Activated CD4-positive, alpha-beta T cell treated with anti-CD3 and anti-CD28 coated beads for 24 hours (primary cell): ENCODE results near the gene CTNNBL1.
"Not testable (repeated sequence)": the region's sequence is repeated elsewhere in the genome, so short reads cannot be mapped to it uniquely, and the experiment has no call there.

Experiments
- DNase-seq, 2 donors: peaks; one replicate each; pipeline ENCODE4 v3.0.0-alpha.2; 2020; ENCODE audit warnings: low read depth in 2 of 2

The CTNNBL1 gene

DNA sequence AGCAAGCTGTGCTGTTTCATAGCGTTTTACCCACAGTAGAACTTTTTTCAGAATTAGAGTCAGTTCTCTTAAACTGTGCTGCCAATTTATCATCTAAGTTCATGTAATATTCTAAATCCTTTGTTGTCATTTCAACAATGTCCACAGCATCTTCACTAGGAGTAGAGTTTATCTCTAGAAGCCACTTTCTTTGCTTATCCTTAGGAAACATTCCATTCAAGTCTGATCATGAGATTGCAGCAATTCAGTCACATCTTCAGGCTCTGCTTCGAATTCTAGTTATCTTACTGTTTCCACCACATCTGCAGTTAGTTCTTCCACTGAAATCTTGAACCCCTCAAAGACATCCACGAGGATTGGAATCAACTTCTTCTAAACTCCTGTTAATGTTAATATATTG, 12.5 kb downstream of the CTNNBL1 start:
- no peak for DNase-seq

DNA sequence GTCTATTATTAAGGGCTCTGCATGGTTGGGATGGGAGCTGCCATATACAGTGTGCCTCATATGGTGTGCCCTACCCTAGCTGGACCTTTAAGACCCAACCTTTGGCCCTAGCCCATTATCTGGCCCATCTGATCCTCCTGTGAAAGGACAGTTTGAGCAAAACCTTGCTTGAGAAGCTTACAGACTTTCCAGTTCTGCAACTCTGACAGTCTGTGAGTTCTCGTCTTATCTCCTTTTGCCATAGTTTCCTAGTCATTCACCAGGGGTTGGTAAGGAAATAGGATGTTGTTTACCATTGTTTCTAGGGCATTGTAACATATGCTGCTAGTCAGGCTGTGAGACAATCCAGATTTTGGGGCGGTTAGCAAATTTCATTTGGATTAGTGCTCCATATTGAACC, 17.2 kb downstream of the CTNNBL1 start:
- DNase-seq = no peak

DNA sequence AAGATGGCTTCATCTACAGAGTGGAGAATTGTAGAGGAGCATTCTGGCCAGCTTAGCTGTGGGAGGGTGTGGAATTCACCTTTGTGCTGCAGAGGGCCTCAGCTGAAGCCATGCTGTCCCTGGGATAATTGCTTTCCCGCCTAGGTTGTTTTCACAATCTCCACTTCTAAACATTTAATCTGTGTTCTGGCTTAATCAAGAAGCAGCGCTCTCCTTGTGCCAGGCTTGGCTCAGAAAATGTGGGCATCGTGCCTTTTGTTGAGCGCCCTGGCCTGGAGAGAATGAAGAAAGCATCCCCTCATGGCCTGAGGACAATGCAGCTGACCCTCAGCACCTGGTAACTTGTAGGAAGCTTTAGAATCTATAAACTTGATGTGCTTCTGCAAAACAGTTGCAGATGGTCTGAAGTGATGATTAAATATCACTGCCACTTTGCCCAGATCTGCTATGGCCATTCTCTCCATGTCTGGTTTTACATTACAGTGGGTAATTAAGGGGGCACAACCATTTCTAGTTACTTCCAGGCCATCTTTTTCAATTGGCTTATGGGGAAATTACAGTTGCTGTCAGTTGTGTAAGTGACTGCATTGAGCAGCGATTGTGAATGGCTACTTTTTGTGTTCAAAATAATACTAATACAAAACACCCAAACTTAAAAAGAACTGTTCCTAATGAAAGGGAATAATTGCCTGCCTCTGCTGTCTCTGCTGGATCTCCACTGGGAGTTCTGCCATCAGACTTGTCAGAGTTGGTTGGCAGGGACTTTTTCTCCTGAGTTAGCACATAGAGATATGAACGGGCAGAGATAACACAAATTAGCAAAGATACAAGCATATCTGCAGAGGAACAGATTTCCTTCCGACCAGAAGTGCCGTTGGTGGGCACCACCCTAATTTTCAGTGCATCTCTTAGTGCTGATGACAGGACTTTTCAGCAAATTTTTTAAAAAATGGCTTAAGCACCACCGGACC, 18.4 kb downstream of the CTNNBL1 start:
- DNase-seq = no peak

DNA sequence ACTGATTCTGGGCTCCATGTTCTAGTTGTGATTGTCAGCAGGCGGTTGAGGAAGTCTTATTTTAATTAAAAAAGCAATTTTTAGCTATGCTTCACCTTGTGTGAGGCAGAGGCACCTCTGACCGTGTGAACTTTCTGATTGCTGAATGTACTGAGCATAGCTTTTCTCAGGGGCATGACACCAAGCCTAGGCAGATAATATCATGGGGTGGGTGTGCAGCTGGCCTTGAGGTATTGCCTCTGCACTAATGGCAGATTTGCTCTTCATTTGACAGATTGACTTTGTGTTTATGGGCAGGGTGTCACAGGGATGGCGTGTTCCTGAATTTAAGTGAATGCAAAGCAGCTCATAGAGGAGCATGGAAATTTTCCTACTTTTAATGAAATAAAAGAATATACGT, 19.6 kb downstream of the CTNNBL1 start:
- no peak for DNase-seq

DNA sequence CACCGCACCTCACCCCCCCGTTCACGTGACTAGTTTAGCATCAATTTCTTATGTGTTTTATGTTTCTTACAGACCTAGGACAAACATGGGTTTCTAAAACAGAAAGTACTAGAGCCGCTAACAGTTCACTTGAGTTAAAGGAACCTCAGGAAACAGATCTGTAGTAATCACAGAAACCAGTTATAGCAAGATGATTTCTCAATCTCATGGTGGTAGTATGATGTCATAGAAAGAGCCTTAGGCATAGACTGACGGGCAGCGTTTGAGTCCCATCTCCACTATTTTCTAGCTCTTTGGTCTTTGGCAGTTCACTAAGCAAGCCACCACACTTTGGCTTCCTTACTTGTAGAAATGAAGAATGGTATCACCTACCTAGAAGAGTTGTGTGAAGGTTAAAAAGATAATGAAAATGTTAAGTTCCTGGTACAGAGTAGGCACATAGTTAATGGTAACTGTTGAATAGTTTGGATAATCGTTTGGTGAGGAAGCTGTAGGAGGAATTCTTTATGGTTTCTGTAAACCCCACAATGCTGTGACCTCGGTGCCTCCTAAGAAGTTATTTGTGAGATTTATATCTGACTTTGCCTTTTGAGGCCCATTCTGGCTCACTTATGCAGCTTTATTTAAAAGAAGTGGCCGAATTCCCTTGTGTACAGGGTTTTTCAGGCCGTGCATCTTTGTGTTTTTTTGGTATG, 21.3 kb downstream of the CTNNBL1 start:
- DNase-seq = no peak

DNA sequence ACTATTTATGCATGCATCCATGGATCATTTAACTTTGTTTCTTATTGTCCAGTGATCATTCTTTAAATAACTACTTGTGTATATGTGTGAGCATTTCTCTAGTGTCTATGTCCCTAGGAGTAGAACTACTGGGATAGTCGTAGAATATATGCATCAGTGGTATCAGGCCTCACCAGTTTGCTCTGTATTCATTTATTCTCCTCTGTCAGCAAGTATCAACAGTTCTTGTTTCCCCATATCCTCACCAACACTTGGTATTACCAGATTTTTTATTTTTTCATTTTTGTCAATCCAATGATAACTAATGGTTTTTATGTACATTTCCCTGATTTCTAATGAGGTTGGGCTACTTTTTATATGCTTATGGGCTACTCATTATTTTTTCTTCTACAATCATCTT, 27.9 kb downstream of the CTNNBL1 start:
- DNase-seq = no peak

DNA sequence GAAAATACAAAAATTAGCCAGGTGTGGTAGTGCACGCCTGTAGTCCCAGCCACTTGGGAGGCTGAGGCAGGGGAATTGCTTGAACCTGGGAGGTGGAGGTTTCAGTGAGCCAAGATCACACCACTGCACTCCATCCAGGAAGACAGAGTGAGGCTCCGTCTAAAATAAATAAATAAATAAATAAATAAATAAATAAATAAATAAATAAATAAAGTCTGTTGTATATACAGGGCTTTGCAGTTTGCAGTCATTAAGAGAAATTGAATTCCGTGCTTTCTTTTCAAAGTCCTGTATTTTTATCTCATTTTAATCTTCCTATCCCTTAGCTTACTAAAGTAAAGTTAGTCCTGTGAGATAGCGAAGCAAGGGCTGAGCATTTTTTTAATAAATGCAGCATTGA, 28.5 kb downstream of the CTNNBL1 start:
- DNase-seq = not testable (repeated sequence)

DNA sequence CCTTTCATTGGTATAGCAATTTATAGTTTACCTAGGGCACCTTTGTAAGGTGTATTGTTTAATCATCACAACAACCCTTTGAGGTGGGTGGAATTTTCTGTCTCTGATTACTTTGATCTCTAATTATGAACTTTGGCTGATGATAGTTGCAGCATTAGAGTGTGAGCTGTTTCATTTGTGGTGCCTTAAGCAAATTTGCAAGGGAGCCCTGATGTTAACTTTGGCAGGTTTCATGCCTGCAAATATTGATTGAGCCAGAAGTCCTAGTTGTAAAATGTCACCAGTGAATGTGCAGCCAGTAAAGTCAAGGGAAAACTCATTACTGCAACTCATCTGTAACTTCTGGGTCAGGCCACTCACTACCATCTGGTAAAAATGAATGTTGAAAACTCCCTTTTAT, 29.8 kb downstream of the CTNNBL1 start:
- DNase-seq = no peak

DNA sequence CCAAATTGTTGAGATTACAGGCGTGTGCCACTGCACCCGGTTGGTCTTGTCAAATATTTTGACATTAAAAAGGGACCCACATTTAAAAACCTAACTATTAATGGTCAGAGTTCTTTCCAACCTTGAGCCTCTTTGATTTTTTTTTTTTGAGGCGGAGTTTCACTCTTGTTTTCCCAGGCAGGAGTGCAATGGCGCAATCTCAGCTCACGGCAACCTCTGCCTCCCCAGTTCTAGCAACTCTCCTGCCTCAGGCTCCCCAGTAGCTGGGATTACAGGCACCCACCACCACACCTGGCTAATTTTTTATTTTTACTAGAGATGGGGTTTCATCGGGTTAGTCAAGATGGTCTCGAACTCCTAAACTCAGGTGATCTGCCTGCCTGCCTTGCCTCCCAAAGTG, 31.3 kb downstream of the CTNNBL1 start:
- no peak for DNase-seq

DNA sequence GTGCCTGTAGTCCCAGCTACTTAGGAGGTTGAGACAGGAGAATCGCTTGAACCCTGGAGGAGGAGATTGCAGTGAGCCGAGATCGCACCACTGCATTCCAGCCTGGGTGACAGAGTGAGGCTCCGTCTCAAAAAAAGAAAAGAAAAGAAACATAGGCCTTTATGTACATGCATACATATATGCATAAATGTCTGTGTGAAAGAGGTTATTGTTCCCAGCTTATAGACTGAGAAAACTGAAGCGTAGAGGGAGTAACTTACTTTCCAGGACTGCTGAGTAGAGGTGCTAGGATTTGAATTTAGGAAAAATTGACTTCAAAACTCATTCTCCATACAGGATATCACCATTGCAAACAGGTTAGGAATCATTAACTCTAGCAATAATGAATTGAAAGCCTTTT, 32.0 kb downstream of the CTNNBL1 start:
- DNase-seq = no peak

DNA sequence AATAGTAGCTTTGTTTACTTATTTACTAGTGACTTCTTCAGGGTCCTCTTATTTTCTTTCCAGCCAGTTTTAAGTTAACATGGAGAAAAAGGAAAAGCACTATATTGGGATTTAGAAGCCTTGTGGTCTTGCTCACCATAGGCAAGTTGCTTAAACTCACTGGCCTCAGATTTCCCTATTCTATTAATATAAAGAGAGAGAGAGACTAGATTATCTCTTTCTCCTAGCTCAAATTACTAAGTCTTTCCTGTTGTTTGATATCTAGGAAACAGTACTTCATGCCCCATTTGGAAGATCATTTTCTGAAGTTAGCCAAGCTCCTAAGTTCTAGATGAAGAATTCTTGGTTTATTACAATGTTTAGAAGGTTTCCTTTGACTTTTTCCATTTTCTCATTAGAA, 32.5 kb downstream of the CTNNBL1 start:
- DNase-seq = no peak

DNA sequence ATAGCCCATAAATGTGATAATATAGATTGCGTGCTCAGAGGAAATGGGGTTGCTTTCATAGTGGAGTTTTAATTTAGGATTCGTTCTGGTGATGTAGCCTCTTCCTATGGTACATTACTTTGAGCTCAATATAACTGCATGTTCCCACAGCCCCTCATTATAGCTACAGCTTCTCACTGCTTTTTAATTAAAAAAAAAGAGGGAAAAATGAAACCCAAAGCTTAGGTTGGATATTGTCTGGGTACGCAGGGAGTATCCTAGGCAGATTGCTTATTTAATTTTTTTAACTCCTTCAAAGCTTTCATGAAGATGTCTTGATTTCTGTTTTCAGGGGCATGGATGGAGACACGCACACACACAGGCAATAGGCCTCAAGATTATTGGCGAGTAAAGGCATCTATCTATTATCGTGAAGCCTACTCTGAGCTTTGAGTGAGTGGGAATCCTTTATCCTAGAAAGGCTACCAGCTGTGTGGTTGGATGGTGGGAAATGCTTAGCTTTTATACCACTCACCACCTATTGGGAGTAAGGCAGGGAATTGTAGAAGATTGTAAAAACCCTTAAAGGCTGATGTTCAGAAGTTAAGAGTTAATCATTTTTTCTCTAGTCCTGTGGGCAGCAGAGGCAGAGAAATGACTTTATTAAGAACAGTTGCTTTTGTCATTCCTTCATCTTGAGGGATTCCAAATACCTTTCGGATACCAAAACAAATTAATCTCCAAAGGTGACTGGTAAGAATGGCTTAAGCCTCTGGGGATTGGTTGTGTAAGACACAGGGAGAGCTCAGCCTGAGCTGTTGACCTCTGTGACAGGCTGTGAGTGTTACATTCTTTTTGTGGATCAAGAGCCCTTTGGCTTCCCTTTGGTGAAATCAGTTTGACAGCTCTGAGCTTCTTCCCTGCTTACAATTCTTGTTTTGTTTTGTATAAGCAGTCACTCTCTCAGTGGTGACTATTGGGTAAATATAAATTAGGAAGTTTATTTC, 33.4 kb downstream of the CTNNBL1 start:
- DNase-seq = no peak

DNA sequence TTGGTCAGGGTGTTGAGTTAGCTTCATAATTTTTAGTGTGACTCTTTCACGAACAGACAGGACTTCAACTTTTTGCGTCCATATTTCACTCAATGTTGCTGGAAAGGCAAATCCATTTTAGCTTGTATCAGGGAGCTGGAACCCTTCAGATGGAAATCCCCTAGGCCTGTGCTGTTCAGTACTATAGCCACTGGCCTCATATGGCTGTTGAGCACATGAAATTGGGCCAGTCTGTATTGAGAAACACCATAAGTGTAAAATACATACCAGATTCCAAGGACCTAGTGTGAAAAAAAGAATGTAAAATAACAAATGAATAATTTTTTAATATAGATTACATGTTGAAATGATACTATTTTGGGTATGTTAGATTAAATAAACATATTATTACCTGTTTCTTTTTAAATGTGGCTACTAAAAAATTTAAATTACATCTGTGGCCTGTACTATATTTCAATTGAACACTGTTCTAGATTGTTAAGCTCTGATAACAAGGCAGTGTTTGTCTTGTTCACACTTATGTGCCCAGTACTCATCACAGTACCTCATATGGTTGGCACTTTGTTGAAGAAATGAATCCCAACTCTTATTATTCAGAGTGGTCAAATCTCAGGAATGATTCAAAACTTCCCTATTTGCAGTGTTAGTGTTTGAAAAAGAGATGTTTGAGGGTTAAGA, 34.3 kb downstream of the CTNNBL1 start:
- no peak for DNase-seq

DNA sequence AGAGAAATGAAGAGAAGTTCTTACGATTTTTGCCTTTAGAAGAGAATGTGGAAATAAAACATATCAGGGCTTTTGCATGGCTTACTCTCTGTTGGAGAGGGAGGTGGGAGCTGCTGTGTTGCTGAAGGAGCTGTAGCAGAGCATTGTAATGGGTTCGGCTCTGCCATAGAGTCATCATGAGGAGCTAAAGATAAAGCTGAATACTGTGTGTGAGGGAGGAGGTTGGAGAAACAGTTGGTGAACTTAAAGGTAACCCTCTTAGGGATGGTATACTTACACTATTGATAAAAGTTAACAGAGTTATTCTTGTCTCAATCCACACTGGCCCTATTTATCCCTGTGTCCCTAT, 34.8 kb downstream of the CTNNBL1 start:
- DNase-seq = no peak

DNA sequence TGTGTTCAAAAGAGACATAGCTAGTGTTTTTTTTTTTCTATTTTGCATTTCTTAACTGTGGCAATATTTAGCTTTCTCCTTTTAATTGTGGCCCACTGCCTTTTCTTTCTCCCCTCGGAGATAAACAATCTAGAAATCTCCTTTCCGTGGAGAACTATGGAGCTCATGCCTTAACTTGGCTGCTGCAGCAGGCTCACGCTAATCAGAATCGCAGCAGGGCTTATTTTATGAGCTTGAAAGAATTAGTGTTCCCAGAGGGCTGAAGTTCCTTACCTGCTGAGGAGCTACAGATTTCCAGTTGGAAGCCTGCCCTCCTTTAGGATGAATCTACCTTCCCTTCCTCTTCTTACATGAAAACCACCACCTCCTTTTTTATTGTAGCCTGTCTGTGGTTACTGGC, 35.6 kb downstream of the CTNNBL1 start:
- DNase-seq = no peak

DNA sequence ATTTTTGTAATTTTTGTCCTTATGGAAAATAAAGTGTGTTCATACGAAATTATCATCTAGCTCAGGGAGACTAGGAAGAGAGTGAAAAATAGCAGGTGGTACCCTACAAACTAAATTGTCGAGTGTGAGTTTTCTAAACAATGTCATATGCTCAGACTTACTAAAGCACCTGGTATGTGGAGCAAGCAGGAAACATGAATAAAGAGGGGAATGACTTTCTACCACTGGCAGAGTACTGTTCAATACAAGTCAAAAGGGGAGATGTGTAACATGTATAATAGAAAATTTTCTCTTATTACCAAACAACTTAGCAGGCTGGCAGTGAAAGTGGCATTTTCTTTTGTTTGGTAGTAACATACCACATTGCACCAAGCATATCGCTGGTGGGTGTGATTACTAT, 36.1 kb downstream of the CTNNBL1 start:
- DNase-seq = no peak

DNA sequence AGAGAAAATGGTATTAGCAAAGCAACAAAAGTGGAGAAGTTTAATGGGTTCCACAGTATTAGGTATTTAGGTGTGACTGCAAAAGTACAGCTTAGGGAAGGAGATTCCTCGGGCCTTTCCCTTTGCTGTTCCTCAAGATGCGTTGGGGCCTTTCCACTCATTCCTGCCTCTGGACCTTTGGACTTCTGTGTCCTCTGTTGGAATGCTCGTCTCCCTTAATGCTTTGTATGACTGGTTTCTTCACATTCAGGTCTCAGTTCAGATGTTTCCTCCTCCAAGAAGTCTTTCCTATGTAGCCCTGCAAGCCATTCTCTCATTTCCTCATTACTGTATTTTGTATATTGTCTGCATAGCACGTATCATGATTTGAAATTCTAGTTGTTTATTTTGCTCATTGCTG, 39.6 kb downstream of the CTNNBL1 start:
- no peak for DNase-seq

DNA sequence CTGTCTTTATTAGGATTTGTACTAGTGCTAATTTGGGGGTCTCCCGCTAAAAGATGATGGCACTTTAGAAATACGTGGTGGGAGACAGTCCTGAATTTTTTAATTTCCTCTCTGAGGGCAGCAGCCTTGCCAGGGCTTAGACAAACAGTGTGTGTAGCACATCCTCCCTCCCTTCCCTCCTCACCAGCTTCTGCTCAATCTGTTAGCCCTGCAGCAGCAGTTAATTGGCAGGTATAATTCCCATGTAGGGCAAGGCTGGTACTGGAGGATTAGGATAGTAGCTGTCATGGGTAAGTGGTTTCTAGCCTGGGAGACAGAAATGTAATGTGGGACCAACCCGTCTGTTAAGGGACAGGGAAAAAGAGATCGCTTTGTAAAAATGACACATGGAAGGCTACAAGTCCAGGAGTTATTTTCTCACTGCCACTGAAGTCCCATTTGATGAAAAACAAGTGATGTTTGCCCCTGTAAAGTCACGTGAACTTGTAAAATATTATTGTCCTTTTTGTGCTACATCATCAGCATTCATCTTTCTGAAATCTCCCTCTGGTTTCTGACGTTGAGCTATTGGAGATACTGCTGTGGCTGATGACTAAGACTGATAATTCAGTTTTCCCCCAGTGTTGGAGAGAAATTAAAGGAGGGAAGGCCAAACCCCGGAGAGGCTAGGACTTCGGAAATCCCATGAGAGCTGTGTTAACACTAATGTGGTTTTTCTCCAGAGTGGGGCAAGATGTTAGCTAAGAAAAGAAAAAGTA, 40.6 kb downstream of the CTNNBL1 start:
- peak in 1 of 2 donors; percentile 3 for DNase-seq

DNA sequence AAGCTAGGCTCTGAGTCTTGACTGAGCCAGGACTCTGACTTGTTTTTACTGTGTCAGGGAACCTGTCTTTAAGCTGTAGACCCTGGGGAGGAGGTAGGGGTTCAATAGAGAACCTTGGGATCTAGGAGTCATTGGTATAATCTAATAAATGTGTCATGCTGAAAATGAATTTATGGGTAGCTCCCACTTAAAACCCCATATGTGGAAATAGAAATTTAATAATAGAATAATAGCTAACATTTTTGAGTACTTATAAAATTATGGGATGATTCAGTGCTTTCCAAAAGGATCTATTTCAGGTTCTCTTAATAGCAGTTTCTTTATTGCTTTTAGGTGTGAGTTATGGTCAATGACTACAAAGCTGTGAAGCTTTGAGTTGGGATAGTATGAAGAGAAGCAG, 41.7 kb downstream of the CTNNBL1 start:
- no peak for DNase-seq

DNA sequence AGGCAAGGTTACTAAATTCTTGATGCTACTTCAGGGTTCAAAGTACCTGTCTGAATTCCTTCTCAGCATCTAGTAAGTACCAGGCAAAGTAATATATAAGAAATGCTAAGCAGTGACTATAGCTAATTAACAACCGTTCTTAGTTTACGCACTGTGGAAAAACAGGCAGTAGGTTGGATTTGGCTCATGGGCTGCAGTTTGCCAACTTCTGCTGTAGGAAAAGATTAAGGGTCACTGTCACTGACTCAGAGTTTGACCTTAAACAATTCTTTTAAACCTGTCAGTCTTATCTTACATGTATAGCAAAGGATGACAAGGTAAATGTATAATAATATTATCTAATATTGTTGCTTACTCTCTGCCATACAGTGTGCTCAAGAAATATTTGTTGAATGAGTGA, 42.3 kb downstream of the CTNNBL1 start:
- no peak for DNase-seq
